A673 (cell line): Measurements from ENCODE around the gene LMTK3. TPM values are rescaled to one million over a fixed set of nuclear protein-coding genes. Genes with fewer than 3 reads are reported as not detected.

Source experiments
- BruUV-seq: library from RNA; stranded (reverse); fragments of 400-500 nt; replicated peaks from 2 replicates; lab custom pipeline; 2021; lab: Mats Ljungman, UMichigan
- CTCF ChIA-PET: fragments of 300-600 bp; sonication (Branson Sonifier 250); formaldehyde crosslinking; loops from one replicate; lab custom pipeline; 2022; ENCODE audit warnings: antibody characterized with exemption; lab: Charles Lee
- POLR2A ChIA-PET: fragments of 300-600 bp; sonication (Branson Sonifier 250); formaldehyde crosslinking; loops from one replicate; lab custom pipeline; 2022; ENCODE audit warnings: antibody characterized with exemption; ENCODE audit not compliant: low non-redundant PET; lab: Charles Lee
- DNase-seq: peaks from one replicate; pipeline ENCODE4 v3.0.0-alpha.2; 2015; ENCODE audit warnings: low spot score
- H3K27ac ChIP-seq: fragments of 200-600 bp; sonication (generic); 2 replicates; pipeline ENCODE4 v1.5.1; 2016; ENCODE audit warnings: mixed run types, low read depth, mild to moderate bottlenecking, mixed read lengths, antibody characterized with exemption, low read length; ENCODE audit not compliant: poor library complexity, severe bottlenecking
- H3K27me3 ChIP-seq: fragments of 200-600 bp; sonication (generic); replicated peaks from 2 replicates; pipeline ENCODE4 v1.6.1; 2017; ENCODE audit warnings: mixed run types, low read depth, mild to moderate bottlenecking, mixed read lengths, antibody characterized with exemption, low read length; ENCODE audit not compliant: insufficient read depth, poor library complexity
- H3K36me3 ChIP-seq: fragments of 200-600 bp; sonication (generic); 2 replicates; pipeline ENCODE4 v1.6.1; 2016; ENCODE audit warnings: mixed run types, mild to moderate bottlenecking, mixed read lengths, antibody characterized with exemption, low read length; ENCODE audit not compliant: insufficient read depth, poor library complexity, severe bottlenecking
- H3K4me1 ChIP-seq: fragments of 200-600 bp; sonication (generic); 2 replicates; pipeline ENCODE4 v1.6.1; 2017; ENCODE audit warnings: mixed run types, mild to moderate bottlenecking, mixed read lengths, antibody characterized with exemption, low read length; ENCODE audit not compliant: insufficient read depth, poor library complexity, severe bottlenecking
- H3K4me3 ChIP-seq: fragments of 200-600 bp; sonication (generic); 2 replicates; pipeline ENCODE4 v1.5.1; 2016; ENCODE audit warnings: low read depth, mixed run types, mild to moderate bottlenecking, mixed read lengths, low read length; ENCODE audit not compliant: poor library complexity, severe bottlenecking
- H3K9me3 ChIP-seq: fragments of 200-600 bp; sonication (generic); 2 replicates; pipeline ENCODE4 v1.6.1; 2016; ENCODE audit warnings: mixed run types, low read depth, mild to moderate bottlenecking, mixed read lengths, antibody characterized with exemption, low read length; ENCODE audit not compliant: poor library complexity, severe bottlenecking
- EZH2 ChIP-seq: fragments of 200-600 bp; sonication (generic); IDR thresholded peaks from 2 replicates; pipeline ENCODE4 v1.6.1; 2017; ENCODE audit warnings: borderline replicate concordance, low read depth, mild to moderate bottlenecking, mixed read lengths, antibody characterized with exemption, low read length; ENCODE audit not compliant: poor library complexity, severe bottlenecking
- intact Hi-C: fragments of 100-400 bp; cut with micrococcal nuclease; formaldehyde crosslinking; loops from one replicate; pipeline ENCODE4 v1.10.0; 2022; ENCODE audit not compliant: unreplicated experiment
- total RNA-seq: library from RNA; stranded (reverse); gene quantifications from 2 replicates; pipeline ENCODE4 v1.2.3, GENCODE V29; 2021
- TF ChIP-seq, protein P1 (sequence below): fragments of 300-800, 200-600 bp; sonication (generic); conservative IDR thresholded peaks from 2 replicates; pipeline ENCODE4 v1.5.1; 2017; ENCODE audit warnings: low read depth, mild to moderate bottlenecking, antibody characterized with exemption, low read length, moderate library complexity, mixed read lengths

The LMTK3 gene
- total RNA-seq, 1 experiment from 2014 or later = 0.52 TPM

DNA sequence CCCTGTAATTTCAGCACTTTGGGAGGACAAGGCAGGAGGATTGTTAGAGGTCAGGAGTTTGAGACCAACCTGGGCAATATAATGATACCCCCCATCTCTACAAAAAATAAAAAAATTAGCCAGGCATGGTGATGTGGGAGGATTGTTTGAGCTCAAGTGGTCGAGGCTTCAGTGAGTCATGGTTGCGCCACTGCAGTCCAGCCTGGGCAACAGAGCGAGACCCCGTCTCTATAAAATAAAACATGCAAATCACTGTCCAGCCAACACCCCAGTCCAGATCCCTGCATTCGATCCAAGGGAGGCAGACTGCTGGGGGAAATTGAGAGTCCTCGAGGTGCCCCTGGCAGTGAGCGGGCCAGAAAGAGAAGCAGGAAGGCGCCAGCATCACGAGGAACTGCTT, 35.5 kb downstream of the LMTK3 start:
- TF ChIP-seq EZH2 = no peak
- H3K4me1 ChIP-seq = peaks cover 7% of the 10 kb centered on the region
- H3K9me3 ChIP-seq = no peaks in the 10 kb centered on the region
- ChIA-PET POLR2A (no interaction called here), CTCF (no interaction called here)
- DNase-seq = no peak
- no peaks in the 10 kb centered on the region for H3K27me3 ChIP-seq
- no peak overlapping the region for H3K4me3 ChIP-seq
- BruUV-seq = no TSS peak
- no peak overlapping the region for H3K27ac ChIP-seq
- H3K36me3 ChIP-seq = peaks cover 75% of the 10 kb centered on the region
- intact Hi-C loops = no loop called here

DNA sequence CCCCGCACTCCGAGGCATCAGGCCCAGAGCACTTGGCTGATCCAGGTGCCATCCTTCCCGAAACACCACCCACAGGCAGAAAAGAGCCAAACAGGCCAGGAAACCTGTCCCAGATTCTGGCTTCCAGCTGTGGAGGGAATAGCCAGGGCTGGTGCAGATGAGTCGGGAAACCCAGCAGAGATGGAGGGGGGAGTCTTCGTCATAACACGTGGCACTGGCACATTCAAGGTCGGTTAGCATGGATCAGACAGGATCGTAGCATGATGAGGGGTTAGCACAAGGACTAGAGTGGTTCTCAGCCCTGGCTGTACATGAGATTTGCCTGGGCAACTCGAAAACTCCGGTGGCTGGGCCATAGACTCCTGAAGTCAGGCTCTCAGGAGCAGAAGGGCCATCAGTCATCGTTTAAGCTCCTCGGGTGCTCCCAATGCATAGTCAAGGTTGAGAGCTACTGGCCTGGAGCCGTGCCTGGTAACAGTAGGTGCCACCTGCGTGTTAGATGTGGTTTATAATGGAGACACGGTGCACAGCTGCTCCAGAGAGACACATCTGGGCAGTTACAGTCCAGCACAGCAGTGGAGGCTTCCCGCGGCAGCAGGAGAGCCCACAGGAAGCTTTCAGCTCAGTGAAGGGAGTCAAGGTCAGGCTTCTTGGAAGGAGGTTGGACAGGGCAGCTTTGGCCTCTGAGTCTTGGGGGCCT, 36.1 kb downstream of the LMTK3 start:
- H3K4me1 ChIP-seq = peaks cover 5% of the 10 kb centered on the region
- H3K4me3 ChIP-seq = no peak overlapping the region
- H3K9me3 ChIP-seq = no peaks in the 10 kb centered on the region
- CTCF ChIA-PET = no interaction called here
- H3K36me3 ChIP-seq = peaks cover 82% of the 10 kb centered on the region
- H3K27ac ChIP-seq = peak overlapping the region; percentile 16
- BruUV-seq = no TSS peak
- intact Hi-C loops = no loop called here
- DNase-seq = no peak
- TF ChIP-seq, protein P1, sequence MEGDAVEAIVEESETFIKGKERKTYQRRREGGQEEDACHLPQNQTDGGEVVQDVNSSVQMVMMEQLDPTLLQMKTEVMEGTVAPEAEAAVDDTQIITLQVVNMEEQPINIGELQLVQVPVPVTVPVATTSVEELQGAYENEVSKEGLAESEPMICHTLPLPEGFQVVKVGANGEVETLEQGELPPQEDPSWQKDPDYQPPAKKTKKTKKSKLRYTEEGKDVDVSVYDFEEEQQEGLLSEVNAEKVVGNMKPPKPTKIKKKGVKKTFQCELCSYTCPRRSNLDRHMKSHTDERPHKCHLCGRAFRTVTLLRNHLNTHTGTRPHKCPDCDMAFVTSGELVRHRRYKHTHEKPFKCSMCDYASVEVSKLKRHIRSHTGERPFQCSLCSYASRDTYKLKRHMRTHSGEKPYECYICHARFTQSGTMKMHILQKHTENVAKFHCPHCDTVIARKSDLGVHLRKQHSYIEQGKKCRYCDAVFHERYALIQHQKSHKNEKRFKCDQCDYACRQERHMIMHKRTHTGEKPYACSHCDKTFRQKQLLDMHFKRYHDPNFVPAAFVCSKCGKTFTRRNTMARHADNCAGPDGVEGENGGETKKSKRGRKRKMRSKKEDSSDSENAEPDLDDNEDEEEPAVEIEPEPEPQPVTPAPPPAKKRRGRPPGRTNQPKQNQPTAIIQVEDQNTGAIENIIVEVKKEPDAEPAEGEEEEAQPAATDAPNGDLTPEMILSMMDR = no peak
- POLR2A ChIA-PET = no interaction called here
- H3K27me3 ChIP-seq = no peaks in the 10 kb centered on the region

DNA sequence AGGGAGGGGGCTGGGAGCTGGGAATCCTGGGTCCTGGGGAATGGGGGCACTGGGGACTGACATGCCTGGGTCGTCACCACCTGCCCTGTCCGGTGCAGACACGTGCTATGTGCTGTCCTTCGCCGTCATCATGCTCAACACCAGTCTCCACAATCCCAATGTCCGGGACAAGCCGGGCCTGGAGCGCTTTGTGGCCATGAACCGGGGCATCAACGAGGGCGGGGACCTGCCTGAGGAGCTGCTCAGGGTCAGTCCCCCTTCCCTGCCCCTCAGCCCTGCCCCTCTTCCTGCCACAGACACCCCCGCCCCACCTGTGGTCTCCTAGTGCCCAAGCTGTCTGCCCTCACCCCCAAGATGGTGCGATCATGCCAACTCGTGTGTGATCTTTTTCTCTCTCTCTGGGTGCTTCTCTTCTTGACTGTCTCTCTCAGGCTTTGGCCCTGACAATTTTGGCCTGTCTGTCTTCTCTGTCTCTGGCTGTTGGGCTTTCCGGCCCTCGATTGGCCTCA, 37.5 kb downstream of the LMTK3 start:
- CTCF ChIA-PET = interaction anchor here (0.6 kb wide), 1 partner anchor 124 kb away, joined by 8 read pairs; no protein-coding TSS in a partner anchor
- DNase-seq = no peak
- TF ChIP-seq, protein P1 = no peak
- no peak for TF ChIP-seq EZH2
- Histone ChIP-seq H3K9me3 (no peaks in the 10 kb centered on the region), H3K36me3 (peaks cover 80% of the 10 kb centered on the region), H3K4me1 (peaks cover 9% of the 10 kb centered on the region), H3K27ac (no peak overlapping the region), H3K4me3 (no peak overlapping the region), H3K27me3 (no peaks in the 10 kb centered on the region)
- intact Hi-C loops = no loop called here
- POLR2A ChIA-PET = no interaction called here
- no TSS peak for BruUV-seq
